Measurements from ENCODE around the gene HEATR5B. TPM values are rescaled to one million over a fixed set of nuclear protein-coding genes. Genes with fewer than 3 reads are reported as not detected.

The HEATR5B gene
- total RNA-seq, 1 experiment from 2014 or later, result 13.1 TPM

GRCh38 chr2:36960773-36961172 is 123.4 kb downstream of the HEATR5B start:
- Histone ChIP-seq H3K4me1 (ENCODE audit: insufficient read depth, low read length, poor library complexity, severe bottlenecking) (peaks cover 11% of the 10 kb centered on the region), H3K36me3 (ENCODE audit: insufficient read depth, low read length, poor library complexity, severe bottlenecking) (peaks cover 4% of the 10 kb centered on the region), H3K9me3 (ENCODE audit: low read depth, low read length, poor library complexity, severe bottlenecking) (no peaks in the 10 kb centered on the region), H3K4me3 (ENCODE audit: low read depth, low read length, poor library complexity, severe bottlenecking) (no peak overlapping the region), H3K27ac (ENCODE audit: low read depth, low read length, poor library complexity, severe bottlenecking) (no peak overlapping the region), H3K27me3 (replicated peaks; ENCODE audit: insufficient read depth, low read depth, low read length, poor library complexity) (no peaks in the 10 kb centered on the region)
- no TSS peak for BruUV-seq (replicated peaks)
- intact Hi-C loops (cut with micrococcal nuclease; ENCODE audit: unreplicated experiment), result no loop called here
- POLR2A ChIA-PET (ENCODE audit: low non-redundant PET), result no interaction called here
- TF ChIP-seq CTCF (conservative IDR thresholded peaks at IDR 0.05; ENCODE audit: low read depth, low read length) (no peak), EZH2 (IDR thresholded peaks at IDR 0.05; ENCODE audit: borderline replicate concordance, low read depth, low read length, poor library complexity, severe bottlenecking) (no peak)
- DNase-seq (ENCODE audit: low spot score), result no peak
- CTCF ChIA-PET, result interaction anchor here (0.7 kb wide), 1 partner anchor 102 kb away, joined by 3 read pairs; no protein-coding TSS in a partner anchor

- H3K9me3 ChIP-seq (ENCODE audit: low read depth, low read length, poor library complexity, severe bottlenecking), result no peaks in the 10 kb centered on the region
- CTCF ChIA-PET, result interaction anchor here (0.7 kb wide), 1 partner anchor 102 kb away, joined by 3 read pairs; no protein-coding TSS in a partner anchor
- peak; percentile 8 for DNase-seq (ENCODE audit: low spot score)
- peaks cover 4% of the 10 kb centered on the region for H3K36me3 ChIP-seq (ENCODE audit: insufficient read depth, low read length, poor library complexity, severe bottlenecking)
- TF ChIP-seq CTCF (conservative IDR thresholded peaks at IDR 0.05; ENCODE audit: low read depth, low read length) (no peak), EZH2 (IDR thresholded peaks at IDR 0.05; ENCODE audit: borderline replicate concordance, low read depth, low read length, poor library complexity, severe bottlenecking) (no peak)
- no peak overlapping the region for H3K4me3 ChIP-seq (ENCODE audit: low read depth, low read length, poor library complexity, severe bottlenecking)
- H3K27ac ChIP-seq (ENCODE audit: low read depth, low read length, poor library complexity, severe bottlenecking), result no peak overlapping the region
- peaks cover 11% of the 10 kb centered on the region for H3K4me1 ChIP-seq (ENCODE audit: insufficient read depth, low read length, poor library complexity, severe bottlenecking)
- intact Hi-C loops (cut with micrococcal nuclease; ENCODE audit: unreplicated experiment), result no loop called here
- no peaks in the 10 kb centered on the region for H3K27me3 ChIP-seq (replicated peaks; ENCODE audit: insufficient read depth, low read depth, low read length, poor library complexity)
- no TSS peak for BruUV-seq (replicated peaks)
- POLR2A ChIA-PET (ENCODE audit: low non-redundant PET), result no interaction called here
Observed at GRCh38 chr2:36960005-36960675, 124.0 kb downstream of the HEATR5B start.

GRCh38 chr2:36954977-36955607 is 129.1 kb downstream of the HEATR5B start:
- CTCF ChIA-PET, result no interaction called here

More at GRCh38 chr2:36954977-36955607, 129.1 kb downstream of the HEATR5B start:
- H3K4me3 ChIP-seq (ENCODE audit: low read depth, low read length, poor library complexity, severe bottlenecking), result no peak overlapping the region
- peaks cover 4% of the 10 kb centered on the region for H3K36me3 ChIP-seq (ENCODE audit: insufficient read depth, low read length, poor library complexity, severe bottlenecking)
- no peaks in the 10 kb centered on the region for H3K4me1 ChIP-seq (ENCODE audit: insufficient read depth, low read length, poor library complexity, severe bottlenecking)
- no peak for TF ChIP-seq EZH2 (IDR thresholded peaks at IDR 0.05; ENCODE audit: borderline replicate concordance, low read depth, low read length, poor library complexity, severe bottlenecking)
- no peak for TF ChIP-seq CTCF (conservative IDR thresholded peaks at IDR 0.05; ENCODE audit: low read depth, low read length)
- no peaks in the 10 kb centered on the region for H3K9me3 ChIP-seq (ENCODE audit: low read depth, low read length, poor library complexity, severe bottlenecking)
- POLR2A ChIA-PET (ENCODE audit: low non-redundant PET), result no interaction called here
- intact Hi-C loops (cut with micrococcal nuclease; ENCODE audit: unreplicated experiment), result no loop called here
- H3K27ac ChIP-seq (ENCODE audit: low read depth, low read length, poor library complexity, severe bottlenecking), result no peak overlapping the region
- BruUV-seq (replicated peaks), result no TSS peak
- no peak for DNase-seq (ENCODE audit: low spot score)
- no peaks in the 10 kb centered on the region for H3K27me3 ChIP-seq (replicated peaks; ENCODE audit: insufficient read depth, low read depth, low read length, poor library complexity)

All from A673 (cell line).